Tibial nerve (tissue), 4 donors: Measurements from ENCODE around the gene ELFN1. TPM values are rescaled to one million over a fixed set of nuclear protein-coding genes. Genes with fewer than 3 reads are reported as not detected.

Experiments used
- DNase-seq, 2 donors: peaks; one replicate each; pipeline ENCODE4 v3.0.0-alpha.2; 2019; ENCODE audit warnings: low spot score in 2 of 2
- H3K27ac ChIP-seq, 4 donors: fragments of 200-600 bp; sonication (generic) in 3 of 4; one replicate each; pipeline ENCODE4 v1.5.1; 2017 to 2019; ENCODE audit warnings: mild to moderate bottlenecking in 1 of 4
- H3K27me3 ChIP-seq, 2 donors: fragments of 200-600 bp; sonication (generic) in 1 of 2; one replicate each; pipeline versions ENCODE4 v1.5.1 to v1.6.0; 2017 to 2019
- H3K36me3 ChIP-seq, 3 donors: fragments of 200-600 bp; sonication (generic); one replicate each; pipeline ENCODE4 v1.5.1; 2018 to 2019
- H3K4me1 ChIP-seq, 4 donors: fragments of 200-600 bp; sonication (generic) in 3 of 4; one replicate each; pipeline ENCODE4 v1.5.1; 2017 to 2019
- H3K4me3 ChIP-seq, 4 donors: fragments of 200-600 bp; sonication (generic) in 3 of 4; one replicate each; pipeline ENCODE4 v1.5.1; 2017 to 2019; ENCODE audit warnings: mild to moderate bottlenecking in 1 of 4, moderate library complexity in 1 of 4
- H3K9me3 ChIP-seq, 4 donors: fragments of 200-600 bp; sonication (generic) in 3 of 4; one replicate each; pipeline ENCODE4 v1.5.1; 2017 to 2019
- CTCF ChIP-seq, 5 experiments: fragments of 200-600 bp in 3 of 5; fragments of 450-650 bp in 2 of 5; sonication (generic) in 3 of 5; IDR thresholded peaks; one replicate each; pipeline ENCODE4 v1.5.1; 2016 to 2019; ENCODE audit warnings: antibody characterized with exemption in 5 of 5, mild to moderate bottlenecking in 3 of 5, moderate library complexity in 2 of 5
- EP300 ChIP-seq, 2 donors: sonication (generic); formaldehyde crosslinking; IDR thresholded peaks; one replicate each; pipeline ENCODE4 v1.6.1; 2017; ENCODE audit warnings: antibody characterized with exemption in 2 of 2, mild to moderate bottlenecking in 1 of 2
- POLR2A ChIP-seq, 2 donors: fragments of 450-650 bp; IDR thresholded peaks; one replicate each; pipeline ENCODE4 v1.6.1; 2017; ENCODE audit warnings: antibody characterized with exemption in 2 of 2, mild to moderate bottlenecking in 2 of 2, moderate library complexity in 2 of 2
- whole genome bisulfite sequencing, 2 donors: methylation state at CpG; one replicate each; pipeline ENCODE4 v1.1.5; 2018; 5-methylcytosine and 5-hydroxymethylcytosine counted together
- total RNA-seq, 4 donors: library from RNA; depleted of rRNA; stranded (reverse); fragments of >200 nt; gene quantifications; one replicate each; pipeline ENCODE4 v1.1.0, GENCODE V29; 2016

The ELFN1 gene
- total RNA-seq, 4 donors from 2014 or later = 0.21 to 2.4 (median 1.5) TPM

- Histone ChIP-seq H3K36me3 (no peaks in the 10 kb centered on the region), H3K4me1 (no peaks in the 10 kb centered on the region), H3K27me3 (peaks cover 0 to 40% of the 10 kb centered on the region in 2 donors), H3K9me3 (peaks cover 0 to 21% (median 3%) of the 10 kb centered on the region in 4 donors), H3K4me3 (no peak overlapping the region), H3K27ac (no peak overlapping the region)
- no peak for DNase-seq
- 58 to 60% methylated on average over 9 of the region's 9 CpGs for WGBS, 2 donors
- TF ChIP-seq POLR2A (IDR thresholded peaks at IDR 0.05) = no peak
Observed at GRCh38 chr7:1698201-1698600, 28.1 kb downstream of the ELFN1 start.

- no peak for DNase-seq
- Histone ChIP-seq H3K27ac (no peak overlapping the region), H3K36me3 (no peaks in the 10 kb centered on the region), H3K4me1 (no peaks in the 10 kb centered on the region), H3K4me3 (no peak overlapping the region), H3K27me3 (peaks cover 0 to 33% of the 10 kb centered on the region in 2 donors), H3K9me3 (peaks cover 0 to 28% (median 3%) of the 10 kb centered on the region in 4 donors)
- TF ChIP-seq POLR2A (IDR thresholded peaks at IDR 0.05) (no peak), EP300 (IDR thresholded peaks at IDR 0.05) (no peak), CTCF (IDR thresholded peaks at IDR 0.05) (no peak)
- WGBS, 2 donors = 97 to 98% methylated on average over 6 of the region's 6 CpGs
Observed at GRCh38 chr7:1698951-1699350, 28.9 kb downstream of the ELFN1 start.

GRCh38 chr7:1700086-1700485 lies 30.0 kb downstream of the ELFN1 start:
- Histone ChIP-seq H3K4me3 (no peak overlapping the region), H3K27me3 (peaks cover 0 to 29% of the 10 kb centered on the region in 2 donors), H3K4me1 (no peaks in the 10 kb centered on the region), H3K9me3 (peaks cover 0 to 30% (median 3%) of the 10 kb centered on the region in 4 donors), H3K36me3 (no peaks in the 10 kb centered on the region), H3K27ac (no peak overlapping the region)
- WGBS, 2 donors = 90% methylated on average over 11 of the region's 11 CpGs
- TF ChIP-seq CTCF (IDR thresholded peaks at IDR 0.05) (no peak), POLR2A (IDR thresholded peaks at IDR 0.05) (no peak), EP300 (IDR thresholded peaks at IDR 0.05) (no peak)
- DNase-seq = no peak

GRCh38 chr7:1700536-1701333 lies 30.7 kb downstream of the ELFN1 start:
- H3K9me3 ChIP-seq = peaks cover 0 to 30% (median 3%) of the 10 kb centered on the region in 4 donors
- no peaks in the 10 kb centered on the region for H3K4me1 ChIP-seq
- no peaks in the 10 kb centered on the region for H3K36me3 ChIP-seq
- TF ChIP-seq EP300 (IDR thresholded peaks at IDR 0.05) (no peak), POLR2A (IDR thresholded peaks at IDR 0.05) (no peak), CTCF (IDR thresholded peaks at IDR 0.05) (no peak)
- peaks cover 0 to 27% of the 10 kb centered on the region in 2 donors for H3K27me3 ChIP-seq
- no peak overlapping the region for H3K4me3 ChIP-seq
- no peak for DNase-seq
- WGBS, 2 donors = 92 to 93% methylated on average over 27 of the region's 27 CpGs
- H3K27ac ChIP-seq = no peak overlapping the region

GRCh38 chr7:1702652-1703051 lies 32.6 kb downstream of the ELFN1 start:
- WGBS, 2 donors = 93 to 96% methylated on average over 4 of the region's 4 CpGs
- no peaks in the 10 kb centered on the region for H3K36me3 ChIP-seq
- TF ChIP-seq EP300 (IDR thresholded peaks at IDR 0.05) (no peak), POLR2A (IDR thresholded peaks at IDR 0.05) (no peak), CTCF (IDR thresholded peaks at IDR 0.05) (no peak)
- H3K27me3 ChIP-seq = peaks cover 0 to 13% of the 10 kb centered on the region in 2 donors
- no peak overlapping the region for H3K27ac ChIP-seq
- no peaks in the 10 kb centered on the region for H3K4me1 ChIP-seq
- DNase-seq = no peak
- peaks cover 0 to 30% (median 3%) of the 10 kb centered on the region in 4 donors for H3K9me3 ChIP-seq
- no peak overlapping the region for H3K4me3 ChIP-seq
